CD4-positive, alpha-beta T cell treated with Interleukin-12 subunit alpha and Interleukin-12 subunit beta, for 1 hour (primary cell): ENCODE data around the gene B3GAT1.
"Not testable (repeated sequence)": the region's sequence is repeated elsewhere in the genome, so short reads cannot be mapped to it uniquely, and the experiment has no call there.

ENCODE experiments used
- DNase-seq: peaks from one replicate; pipeline ENCODE4 v3.0.0-alpha.2; 2020

B3GAT1 gene

GRCh38 chr11:134349802-134350355, 62.2 kb downstream of the B3GAT1 start:
- no peak for DNase-seq

DNA sequence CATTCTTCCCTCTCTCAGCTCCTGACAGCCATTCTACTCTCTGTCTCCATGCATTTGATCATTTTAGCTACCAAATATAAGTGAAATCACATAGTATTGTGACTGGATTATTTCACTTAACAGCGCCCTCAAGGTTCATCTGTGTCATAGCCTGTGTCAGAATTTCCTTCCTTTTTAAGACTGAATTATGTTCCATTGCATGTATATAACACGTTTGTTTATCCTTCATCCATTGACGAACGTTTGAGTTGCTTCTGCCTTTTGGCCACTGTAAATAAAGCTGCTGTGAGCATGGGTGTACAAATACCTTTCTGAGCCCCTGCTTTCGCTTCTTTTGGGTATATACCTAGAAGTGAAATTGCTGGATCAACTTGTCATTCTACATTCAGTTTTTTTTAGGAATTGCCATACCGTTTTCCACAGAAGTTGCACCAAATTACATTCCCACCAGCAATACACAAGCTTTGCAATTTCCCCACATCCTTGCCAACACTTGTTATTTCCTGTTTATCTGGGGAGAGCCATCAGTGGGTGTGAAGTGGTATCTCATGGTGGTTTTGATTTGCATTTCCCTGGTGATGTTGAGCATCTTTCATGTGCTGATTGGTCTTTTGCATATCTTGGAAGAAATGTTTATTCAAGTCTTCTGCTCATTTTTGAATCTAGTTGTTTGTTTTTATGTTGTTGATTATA, 62.8 kb downstream of the B3GAT1 start:
- peak; percentile 48 for DNase-seq

DNA sequence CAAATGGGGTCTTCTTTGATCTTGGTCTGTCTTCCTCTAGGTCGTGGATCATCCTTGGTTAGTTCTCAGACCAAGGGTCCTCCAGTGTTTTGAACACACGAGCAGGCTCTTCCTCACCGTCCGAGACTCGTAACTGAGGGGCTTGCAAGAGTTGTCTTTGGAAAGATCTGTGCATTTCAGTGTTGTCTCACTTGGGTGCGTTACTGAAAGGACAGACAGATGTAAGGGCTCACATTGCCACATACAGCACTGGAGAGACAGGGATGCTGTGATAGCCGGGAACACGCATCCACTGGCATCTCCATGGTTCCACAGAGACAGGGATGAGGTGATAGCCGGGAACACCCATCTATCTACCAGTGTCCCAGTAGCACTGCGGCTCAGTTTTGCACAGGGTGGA, 64.6 kb downstream of the B3GAT1 start:
- DNase-seq = no peak

- no peak for DNase-seq
Observed at GRCh38 chr11:134346976-134347350, 65.1 kb downstream of the B3GAT1 start.

DNA sequence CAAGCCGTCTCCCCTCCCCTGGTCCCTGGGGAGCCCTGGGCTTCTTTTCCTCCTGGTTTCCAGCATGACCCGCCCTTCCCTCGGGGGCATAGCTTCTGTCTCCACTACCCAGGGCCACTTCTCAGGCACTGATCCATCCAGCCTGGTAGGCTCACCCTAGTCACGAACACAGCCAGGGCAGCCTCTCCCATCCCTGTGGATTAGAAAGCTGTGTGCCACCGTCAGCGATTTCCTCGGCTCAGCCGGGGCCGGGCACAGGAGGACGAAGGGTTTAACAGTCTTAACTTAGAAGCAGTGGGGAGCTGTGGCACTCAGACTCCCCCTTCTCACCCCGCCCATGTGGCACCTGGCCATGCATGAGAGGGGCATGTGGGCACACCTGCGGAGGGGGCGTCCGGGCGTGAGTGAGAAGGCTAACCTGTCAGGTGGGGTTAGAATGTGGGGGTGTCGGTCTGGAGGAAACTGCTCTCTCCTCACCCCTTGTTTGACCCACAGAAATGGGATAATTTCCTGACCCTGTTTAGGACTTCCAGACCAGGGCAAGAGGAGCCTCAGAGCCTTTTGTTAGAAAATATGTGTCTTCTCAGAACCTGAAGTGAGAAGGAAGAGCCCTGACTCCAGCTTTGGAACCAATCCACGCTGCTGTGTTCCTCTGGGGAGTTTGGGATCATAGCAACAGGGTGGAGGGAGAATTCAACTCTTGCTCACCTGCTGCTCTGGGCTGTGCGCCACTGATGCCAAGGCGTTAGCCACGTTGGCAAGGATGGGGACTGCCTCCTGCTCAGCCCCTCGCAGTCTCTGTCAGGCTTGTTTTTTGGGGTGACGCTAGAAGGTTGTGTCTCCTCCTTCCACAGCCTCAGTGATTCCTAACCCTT, 65.7 kb downstream of the B3GAT1 start:
- no peak for DNase-seq

GRCh38 chr11:134345237-134345550, 66.8 kb downstream of the B3GAT1 start:
- no peak for DNase-seq

- DNase-seq = not testable (repeated sequence)
Observed at GRCh38 chr11:134344497-134345236, 67.4 kb downstream of the B3GAT1 start.

DNA sequence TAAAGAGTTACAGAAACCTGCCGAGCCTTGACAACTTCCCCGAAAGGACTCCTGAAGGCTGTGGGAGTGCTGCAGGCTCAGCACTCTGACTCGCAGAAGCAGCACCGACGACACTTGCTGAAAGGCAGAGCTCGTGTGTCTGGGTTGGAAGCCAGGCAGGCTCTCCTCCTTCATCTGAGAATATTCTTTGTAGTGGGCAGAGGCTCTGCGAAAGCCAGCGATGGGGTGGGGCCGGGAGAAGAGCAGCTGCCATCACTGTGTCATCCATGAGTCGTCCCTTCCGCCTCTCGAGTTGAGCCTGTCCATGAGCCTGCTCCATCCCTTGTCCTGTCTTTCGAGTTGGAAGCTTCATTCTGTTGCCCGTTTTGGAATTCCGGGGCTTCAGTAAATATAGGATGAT, 68.4 kb downstream of the B3GAT1 start:
- DNase-seq = no peak

GRCh38 chr11:134342572-134343340, 69.3 kb downstream of the B3GAT1 start:
- DNase-seq = no peak

DNA sequence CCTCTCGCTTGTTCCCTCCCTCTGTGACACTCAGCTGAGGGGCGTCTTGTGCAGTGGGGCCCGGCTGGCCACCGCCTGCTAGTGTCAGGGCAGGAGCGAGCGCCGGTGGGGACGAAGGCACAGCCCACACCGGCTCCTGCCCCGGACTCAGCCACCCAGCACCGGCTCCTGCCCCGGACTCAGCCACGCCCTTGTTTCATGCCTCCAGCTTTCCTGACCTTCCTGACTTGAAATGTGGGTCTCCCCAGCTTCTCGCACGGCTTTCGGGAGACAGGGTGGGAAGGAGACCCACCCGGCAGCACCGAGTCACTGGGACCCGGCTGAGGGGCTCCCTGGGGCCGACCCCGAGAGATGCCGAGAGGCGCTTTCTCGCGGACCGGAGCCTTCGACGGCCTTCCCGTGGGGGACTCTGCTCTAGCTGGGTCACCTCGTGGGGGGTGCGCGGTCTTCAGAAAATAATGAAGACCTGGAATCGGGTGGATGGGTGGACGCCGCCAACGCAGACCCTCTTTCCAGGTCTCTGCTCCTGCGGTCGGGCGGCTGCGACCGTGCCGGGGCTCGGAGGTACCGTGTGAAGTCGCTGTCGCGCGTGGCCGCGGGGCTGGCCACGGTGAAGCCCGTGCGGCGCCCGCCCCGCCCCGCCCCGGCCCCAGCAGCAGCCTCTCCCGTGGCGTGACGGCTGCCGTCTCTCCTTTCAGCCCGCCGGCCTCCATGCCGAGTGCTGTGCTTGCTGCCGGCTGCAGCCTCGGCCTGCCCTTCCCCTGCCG, 70.1 kb downstream of the B3GAT1 start:
- DNase-seq = no peak

DNA sequence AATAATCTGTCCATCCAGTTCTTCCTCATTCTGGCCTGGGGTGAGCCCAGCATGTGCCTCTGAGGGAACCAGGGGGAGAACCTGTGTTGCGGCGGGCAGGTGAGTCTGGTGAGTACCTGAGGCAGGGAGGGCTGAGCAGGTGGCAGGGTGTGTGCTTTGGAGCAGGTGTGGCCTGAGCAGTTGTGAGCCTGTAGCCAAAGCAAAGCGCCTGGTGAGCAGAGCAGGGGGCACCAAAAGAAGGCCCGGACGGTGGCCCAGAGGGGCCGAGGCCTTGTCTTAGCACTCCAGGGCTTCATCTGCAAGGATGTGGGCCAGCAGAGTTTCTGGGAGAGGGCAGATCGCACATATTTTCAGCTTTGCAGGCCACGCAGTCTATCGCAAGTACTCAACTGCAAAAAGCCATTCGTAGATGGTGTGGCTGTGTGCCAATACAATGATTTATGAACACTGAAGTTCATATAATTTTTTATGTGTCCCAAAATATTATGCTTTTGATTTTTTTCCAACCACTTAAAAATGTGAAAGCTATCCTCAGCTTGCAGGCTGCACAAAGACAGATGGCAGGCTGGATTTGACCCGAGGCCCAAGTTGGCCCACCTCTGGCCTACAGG, 71.6 kb downstream of the B3GAT1 start:
- no peak for DNase-seq

- DNase-seq = no peak
Observed at GRCh38 chr11:134339756-134340155, 72.3 kb downstream of the B3GAT1 start.

- no peak for DNase-seq
Observed at GRCh38 chr11:134338654-134339053, 73.4 kb downstream of the B3GAT1 start.

DNA sequence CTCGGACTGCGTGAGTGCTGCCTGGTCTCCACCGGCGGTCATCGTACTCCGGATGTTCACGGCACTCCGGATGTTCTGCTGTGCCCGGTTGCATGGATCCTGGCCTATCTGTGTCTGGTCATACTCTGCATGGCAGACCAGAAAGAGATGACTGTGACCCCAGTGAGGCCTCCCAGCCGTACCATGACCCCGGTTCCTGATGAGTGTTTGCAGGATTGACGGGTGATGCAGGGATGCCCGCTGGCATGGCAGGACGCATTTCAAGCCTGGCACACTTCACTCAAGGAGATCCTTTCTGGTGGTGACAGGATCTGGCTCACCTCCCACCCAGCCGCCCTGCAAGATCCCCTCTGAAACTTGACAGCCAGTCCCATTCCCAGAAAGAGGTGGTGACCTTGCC, 74.0 kb downstream of the B3GAT1 start:
- DNase-seq = no peak

- no peak for DNase-seq
Observed at GRCh38 chr11:134337051-134337450, 75.0 kb downstream of the B3GAT1 start.

DNA sequence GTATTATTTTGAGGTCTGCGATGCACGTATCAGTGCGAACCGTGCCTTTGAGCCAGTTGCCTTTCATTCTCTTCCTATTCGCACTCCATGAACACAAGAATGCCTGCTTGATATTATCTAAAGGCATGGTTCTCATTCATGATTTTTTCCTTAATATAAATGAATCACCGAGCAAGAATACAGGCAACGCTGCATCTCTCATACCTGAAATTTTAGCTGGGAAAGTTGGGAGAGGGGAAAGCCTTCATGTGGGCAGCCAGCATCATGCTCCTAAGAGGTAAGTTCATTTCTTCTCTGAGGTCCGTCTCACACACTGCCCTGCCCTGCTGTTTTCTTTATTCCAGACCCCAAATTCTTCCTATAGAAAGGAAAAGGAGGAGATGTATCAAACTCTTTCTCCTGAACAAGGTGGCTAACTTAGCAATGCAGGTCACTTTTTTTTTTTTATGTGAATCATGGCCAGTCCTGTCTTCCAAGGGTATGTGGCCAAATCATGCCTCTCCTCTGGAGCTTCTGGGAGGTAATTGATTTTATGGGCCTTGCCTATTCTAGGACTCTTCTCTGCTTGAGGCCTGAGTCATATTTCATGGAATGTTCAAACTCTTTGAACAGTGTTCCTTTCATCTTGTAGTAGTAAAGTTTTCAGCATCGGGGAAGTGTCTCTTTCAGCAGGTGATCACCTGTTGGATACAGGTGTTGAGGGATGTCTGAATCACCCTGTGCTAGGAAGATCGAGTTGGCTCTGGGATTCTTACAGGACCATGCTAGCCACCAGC, 77.1 kb downstream of the B3GAT1 start:
- DNase-seq = no peak

- DNase-seq = no peak
Observed at GRCh38 chr11:134333946-134334345, 78.1 kb downstream of the B3GAT1 start.

- no peak for DNase-seq
Observed at GRCh38 chr11:134333312-134333711, 78.7 kb downstream of the B3GAT1 start.

- no peak for DNase-seq
Observed at GRCh38 chr11:134332782-134333181, 79.3 kb downstream of the B3GAT1 start.

GRCh38 chr11:134332189-134332631, 79.8 kb downstream of the B3GAT1 start:
- DNase-seq = peak; percentile 22
